SK-N-SH treated with all-trans-retinoic acid at 6 μM for 48 hours (cell line): Measurements from ENCODE around the gene ACIN1.

Experiments
- ATAC-seq: fragments of 200-7000 bp; cut with Tn5 transposase; 3 replicates; pipeline ENCODE4 v1.9.1; 2020; ENCODE audit warnings: mild to moderate bottlenecking, moderate library complexity
- ARNTL ChIP-seq: fragments of 450-650 bp; formaldehyde crosslinking; IDR thresholded peaks from 2 replicates; pipeline ENCODE4 v1.5.0; 2020; ENCODE audit warnings: low read depth, mild to moderate bottlenecking, moderate library complexity, borderline replicate concordance
- BACH2 ChIP-seq: fragments of 250-450 bp; sonication (Bioruptor Pico); IDR thresholded peaks from 2 replicates; pipeline ENCODE4 v1.9.0; 2021; ENCODE audit warnings: mild to moderate bottlenecking, borderline replicate concordance
- CSDC2 ChIP-seq: fragments of 250-450 bp; sonication (Bioruptor Pico); IDR thresholded peaks from 2 replicates; pipeline ENCODE4 v1.5.0; 2020; ENCODE audit warnings: mild to moderate bottlenecking, moderate library complexity
- GLIS3 ChIP-seq: fragments of 250-450 bp; sonication (Bioruptor Pico); IDR thresholded peaks from 2 replicates; pipeline ENCODE4 v1.5.0; 2020; ENCODE audit warnings: mild to moderate bottlenecking, moderate library complexity
- OSR1 ChIP-seq: fragments of 250-450 bp; sonication (Bioruptor Pico); IDR thresholded peaks from 2 replicates; pipeline ENCODE4 v1.8.0; 2022; ENCODE audit warnings: moderate library complexity, mild to moderate bottlenecking, inconsistent platforms
- PATZ1 ChIP-seq: fragments of 250-450 bp; sonication (Bioruptor Pico); IDR thresholded peaks from 2 replicates; pipeline ENCODE4 v1.8.0; 2020; ENCODE audit warnings: mild to moderate bottlenecking, moderate library complexity, borderline replicate concordance
- PPARA ChIP-seq: fragments of 250-450 bp; sonication (Bioruptor Pico); IDR thresholded peaks from 2 replicates; pipeline ENCODE4 v1.5.0; 2020; ENCODE audit warnings: mild to moderate bottlenecking, borderline replicate concordance
- SNAI2 ChIP-seq: fragments of 250-450 bp; sonication (Bioruptor Pico); IDR thresholded peaks from 2 replicates; pipeline ENCODE4 v1.5.0; 2020; ENCODE audit warnings: mild to moderate bottlenecking, moderate library complexity
- TCF4 ChIP-seq: fragments of 250-450 bp; sonication (Bioruptor Pico); IDR thresholded peaks from 2 replicates; pipeline ENCODE4 v1.8.0; 2021; ENCODE audit warnings: mild to moderate bottlenecking, moderate library complexity, borderline replicate concordance
- TOX ChIP-seq: fragments of 250-450 bp; sonication (Bioruptor Pico); IDR thresholded peaks from 2 replicates; pipeline ENCODE4 v1.8.0; 2021; ENCODE audit warnings: mild to moderate bottlenecking, moderate library complexity, borderline replicate concordance
- TSHZ2 ChIP-seq: fragments of 250-450 bp; sonication (Bioruptor Pico); IDR thresholded peaks from 2 replicates; pipeline ENCODE4 v1.5.0; 2020; ENCODE audit warnings: mild to moderate bottlenecking, moderate library complexity
- ZC3H10 ChIP-seq: fragments of 250-450 bp; sonication (Bioruptor Pico); IDR thresholded peaks from 2 replicates; pipeline ENCODE4 v1.5.1; 2021; ENCODE audit warnings: mild to moderate bottlenecking, moderate library complexity
- ZFP3 ChIP-seq: fragments of 250-450 bp; sonication (Bioruptor Pico); IDR thresholded peaks from 2 replicates; pipeline ENCODE4 v1.5.0; 2020; ENCODE audit warnings: mild to moderate bottlenecking, moderate library complexity
- ZFP30 ChIP-seq: fragments of 450-650 bp; formaldehyde crosslinking; IDR thresholded peaks from 2 replicates; pipeline ENCODE4 v1.5.0; 2022; ENCODE audit warnings: mild to moderate bottlenecking, moderate library complexity
- ZNF565 ChIP-seq: fragments of 450-650 bp; formaldehyde crosslinking; conservative IDR thresholded peaks from 2 replicates; pipeline ENCODE4 v1.5.0; 2020; ENCODE audit warnings: low read depth, mild to moderate bottlenecking, moderate library complexity
- ZNF70 ChIP-seq: fragments of 450-650 bp; formaldehyde crosslinking; IDR thresholded peaks from 2 replicates; pipeline ENCODE4 v1.5.0; 2020; ENCODE audit warnings: mild to moderate bottlenecking, moderate library complexity
- ZNF8 ChIP-seq: fragments of 450-650 bp; formaldehyde crosslinking; IDR thresholded peaks from 2 replicates; pipeline ENCODE4 v1.5.0; 2020; ENCODE audit warnings: mild to moderate bottlenecking, moderate library complexity
- TF ChIP-seq, protein P1 (sequence below): fragments of 250-450 bp; sonication (Bioruptor Pico); IDR thresholded peaks from 2 replicates; pipeline ENCODE4 v1.5.1; 2021; ENCODE audit warnings: mild to moderate bottlenecking, moderate library complexity

The ACIN1 gene

GRCh38 chr14:23115039-23115731 lies 20.2 kb upstream of the ACIN1 start:
- peak; percentile 92 for ATAC-seq
- no peak for TF ChIP-seq ZNF70
- no peak for TF ChIP-seq TOX (CRISPR knock-in tag)
- no peak for TF ChIP-seq PATZ1 (CRISPR knock-in tag)
- TF ChIP-seq BACH2 (CRISPR knock-in tag), result no peak
- TF ChIP-seq CSDC2 (CRISPR knock-in tag), result no peak
- TF ChIP-seq ZC3H10, result no peak
- no peak for TF ChIP-seq ZNF8
- TF ChIP-seq OSR1 (CRISPR knock-in tag), result no peak
- no peak for TF ChIP-seq TSHZ2 (CRISPR knock-in tag)
- TF ChIP-seq SNAI2 (CRISPR knock-in tag), result no peak
- TF ChIP-seq, protein P1, sequence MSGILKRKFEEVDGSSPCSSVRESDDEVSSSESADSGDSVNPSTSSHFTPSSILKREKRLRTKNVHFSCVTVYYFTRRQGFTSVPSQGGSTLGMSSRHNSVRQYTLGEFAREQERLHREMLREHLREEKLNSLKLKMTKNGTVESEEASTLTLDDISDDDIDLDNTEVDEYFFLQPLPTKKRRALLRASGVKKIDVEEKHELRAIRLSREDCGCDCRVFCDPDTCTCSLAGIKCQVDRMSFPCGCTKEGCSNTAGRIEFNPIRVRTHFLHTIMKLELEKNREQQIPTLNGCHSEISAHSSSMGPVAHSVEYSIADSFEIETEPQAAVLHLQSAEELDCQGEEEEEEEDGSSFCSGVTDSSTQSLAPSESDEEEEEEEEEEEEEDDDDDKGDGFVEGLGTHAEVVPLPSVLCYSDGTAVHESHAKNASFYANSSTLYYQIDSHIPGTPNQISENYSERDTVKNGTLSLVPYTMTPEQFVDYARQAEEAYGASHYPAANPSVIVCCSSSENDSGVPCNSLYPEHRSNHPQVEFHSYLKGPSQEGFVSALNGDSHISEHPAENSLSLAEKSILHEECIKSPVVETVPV (CRISPR knock-in tag), result no peak

GRCh38 chr14:23114669-23115038 lies 19.7 kb upstream of the ACIN1 start:
- TF ChIP-seq PATZ1 (CRISPR knock-in tag) (no peak), OSR1 (CRISPR knock-in tag) (no peak), ZFP3 (CRISPR knock-in tag) (no peak), ZNF565 (CRISPR knock-in tag) (no peak), ZFP30 (no peak), ARNTL (CRISPR knock-in tag) (no peak)
- no peak for ATAC-seq

DNA sequence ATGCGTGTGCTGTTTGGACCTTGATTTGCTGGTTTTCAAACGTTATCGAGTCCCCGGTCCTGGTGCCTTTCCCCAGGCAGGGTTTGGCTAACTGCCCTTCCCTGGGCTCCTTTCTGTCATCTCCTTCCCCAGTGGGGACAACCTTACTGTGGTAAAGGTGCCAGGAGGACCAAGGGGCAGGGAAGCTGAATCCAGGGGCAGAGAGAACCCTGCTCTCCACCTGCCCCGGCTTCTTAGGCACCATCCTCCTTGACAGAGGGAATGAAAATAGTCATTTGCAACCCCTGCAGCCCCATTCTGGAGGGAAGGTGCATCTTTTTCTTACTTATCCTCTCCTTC lies 19.2 kb upstream of the ACIN1 start:
- ATAC-seq, result no peak
- TF ChIP-seq TSHZ2 (CRISPR knock-in tag) (no peak), ZFP30 (no peak)
- TF ChIP-seq, all 23 proteins: peak for 0

GRCh38 chr14:23113431-23114119 lies 18.6 kb upstream of the ACIN1 start:
- no peak for ATAC-seq
- TF ChIP-seq, protein P1 (CRISPR knock-in tag), result no peak
- no peak for TF ChIP-seq ZC3H10
- no peak for TF ChIP-seq GLIS3 (CRISPR knock-in tag)
- TF ChIP-seq ZNF70, result no peak
- no peak for TF ChIP-seq TCF4
- TF ChIP-seq TOX (CRISPR knock-in tag), result no peak
- TF ChIP-seq BACH2 (CRISPR knock-in tag), result no peak
- TF ChIP-seq PPARA (CRISPR knock-in tag), result no peak
- TF ChIP-seq PATZ1 (CRISPR knock-in tag), result no peak
